GM10266 (cell line): Measurements from ENCODE around the gene ZCCHC24.

Experiments used
- DNase-seq: peaks from one replicate; pipeline ENCODE4 v3.0.0; 2012; ENCODE audit errors: extremely low spot score
- CTCF ChIP-seq: IDR thresholded peaks from 2 replicates; pipeline ENCODE4 v1.5.1; 2012; ENCODE audit warnings: mild to moderate bottlenecking, low read depth; ENCODE audit not compliant: control insufficient read depth, insufficient read depth; ENCODE audit errors: missing control alignments

Gene ZCCHC24

GRCh38 chr10:79465341-79465740, 19.9 kb upstream of the ZCCHC24 start:
- TF ChIP-seq CTCF: no peak
- no peak for DNase-seq

GRCh38 chr10:79463578-79464496, 18.4 kb upstream of the ZCCHC24 start:
- TF ChIP-seq CTCF: no peak

GRCh38 chr10:79460687-79461086, 15.3 kb upstream of the ZCCHC24 start:
- no peak for TF ChIP-seq CTCF
- no peak for DNase-seq

More at GRCh38 chr10:79463578-79464496, 18.4 kb upstream of the ZCCHC24 start:
- no peak for DNase-seq

GRCh38 chr10:79459243-79459642, 13.8 kb upstream of the ZCCHC24 start:
- DNase-seq: no peak
- TF ChIP-seq CTCF: no peak

GRCh38 chr10:79458483-79458882, 13.1 kb upstream of the ZCCHC24 start:
- TF ChIP-seq CTCF: no peak

GRCh38 chr10:79457256-79457785, 11.9 kb upstream of the ZCCHC24 start:
- TF ChIP-seq CTCF: no peak

More at GRCh38 chr10:79458483-79458882, 13.1 kb upstream of the ZCCHC24 start:
- no peak for DNase-seq

GRCh38 chr10:79454259-79454658, 8.8 kb upstream of the ZCCHC24 start:
- no peak for TF ChIP-seq CTCF
- no peak for DNase-seq

More at GRCh38 chr10:79457256-79457785, 11.9 kb upstream of the ZCCHC24 start:
- no peak for DNase-seq
